Mesothelial cell of epicardium (in vitro differentiated cells): ENCODE data around the gene EGFLAM. TPM values are rescaled to one million over a fixed set of nuclear protein-coding genes. Genes with fewer than 3 reads are reported as not detected.

ENCODE experiments used
- DNase-seq, 2 experiments: peaks; one replicate each; pipeline ENCODE4 v3.0.0; 2021; ENCODE audit warnings: low spot score in 2 of 2; ENCODE audit not compliant: unreplicated experiment in 2 of 2
- H3K27ac Mint-ChIP-seq: 2 replicates; pipeline ENCODE4 v1.8.0; 2021; ENCODE audit warnings: mixed read lengths
- H3K27me3 Mint-ChIP-seq: 2 replicates; pipeline ENCODE4 v1.8.0; 2021; ENCODE audit warnings: low read depth, mixed read lengths
- H3K36me3 Mint-ChIP-seq: 2 replicates; pipeline ENCODE4 v1.8.0; 2021; ENCODE audit warnings: mixed read lengths
- H3K4me1 Mint-ChIP-seq: 2 replicates; pipeline ENCODE4 v1.8.0; 2021; ENCODE audit warnings: mixed read lengths
- H3K4me3 Mint-ChIP-seq: 2 replicates; pipeline ENCODE4 v1.8.0; 2021; ENCODE audit warnings: mild to moderate bottlenecking, moderate library complexity, mixed read lengths
- H3K9me3 Mint-ChIP-seq: 2 replicates; pipeline ENCODE4 v1.8.0; 2021; ENCODE audit warnings: mixed read lengths
- CTCF ChIP-seq: fragments of 200-600 bp; sonication (generic); IDR thresholded peaks from one replicate; pipeline ENCODE4 v1.5.0; 2021; ENCODE audit warnings: antibody characterized with exemption; ENCODE audit not compliant: unreplicated experiment
- total RNA-seq: library from RNA; stranded (reverse); gene quantifications from 3 replicates; pipeline ENCODE4 v1.2.1, GENCODE V29; 2021

Gene EGFLAM
- total RNA-seq, 1 donor from 2014 or later: 6.8 TPM

GRCh38 chr5:38316544-38317224, 58.3 kb downstream of the EGFLAM start:
- H3K36me3 Mint-ChIP-seq: no peaks in the 10 kb centered on the region
- no peak for DNase-seq
- no peak overlapping the region for H3K27ac Mint-ChIP-seq
- no peak for TF ChIP-seq CTCF
- H3K9me3 Mint-ChIP-seq: peaks cover 4% of the 10 kb centered on the region
- peaks cover 5% of the 10 kb centered on the region for H3K4me1 Mint-ChIP-seq
- no peak overlapping the region for H3K4me3 Mint-ChIP-seq
- H3K27me3 Mint-ChIP-seq: peaks cover 2% of the 10 kb centered on the region

GRCh38 chr5:38317868-38318267, 59.5 kb downstream of the EGFLAM start:
- H3K4me3 Mint-ChIP-seq: no peak overlapping the region
- no peak overlapping the region for H3K27ac Mint-ChIP-seq
- peaks cover 4% of the 10 kb centered on the region for H3K9me3 Mint-ChIP-seq
- DNase-seq: no peak
- H3K4me1 Mint-ChIP-seq: peaks cover 5% of the 10 kb centered on the region
- H3K36me3 Mint-ChIP-seq: no peaks in the 10 kb centered on the region
- no peak for TF ChIP-seq CTCF
- H3K27me3 Mint-ChIP-seq: no peaks in the 10 kb centered on the region

GRCh38 chr5:38319491-38319890, 61.1 kb downstream of the EGFLAM start:
- DNase-seq: no peak
- peaks cover 5% of the 10 kb centered on the region for H3K4me1 Mint-ChIP-seq
- no peaks in the 10 kb centered on the region for H3K36me3 Mint-ChIP-seq
- no peak overlapping the region for H3K4me3 Mint-ChIP-seq
- peaks cover 4% of the 10 kb centered on the region for H3K9me3 Mint-ChIP-seq
- H3K27me3 Mint-ChIP-seq: no peaks in the 10 kb centered on the region
- no peak for TF ChIP-seq CTCF
- no peak overlapping the region for H3K27ac Mint-ChIP-seq

- H3K4me1 Mint-ChIP-seq: peaks cover 2% of the 10 kb centered on the region
Measured at GRCh38 chr5:38321978-38322377, 63.6 kb downstream of the EGFLAM start.

GRCh38 chr5:38323645-38324295, 65.4 kb downstream of the EGFLAM start:
- H3K36me3 Mint-ChIP-seq: no peaks in the 10 kb centered on the region
- no peak for DNase-seq
- H3K4me3 Mint-ChIP-seq: no peak overlapping the region
- no peak for TF ChIP-seq CTCF
- no peaks in the 10 kb centered on the region for H3K4me1 Mint-ChIP-seq
- no peak overlapping the region for H3K27ac Mint-ChIP-seq
- no peaks in the 10 kb centered on the region for H3K27me3 Mint-ChIP-seq
- H3K9me3 Mint-ChIP-seq: peaks cover 4% of the 10 kb centered on the region

More at GRCh38 chr5:38321978-38322377, 63.6 kb downstream of the EGFLAM start:
- no peak for DNase-seq
- Mint-ChIP-seq H3K27me3 (no peaks in the 10 kb centered on the region), H3K9me3 (peaks cover 4% of the 10 kb centered on the region), H3K36me3 (no peaks in the 10 kb centered on the region), H3K4me3 (no peak overlapping the region), H3K27ac (no peak overlapping the region)
- TF ChIP-seq CTCF: no peak
